VCaP (cell line): ENCODE results near the gene RAB14.
A peak's percentile ranks its signal among the peaks of the same experiment; 100 is the strongest.

Experiments
- H3K27ac ChIP-seq: fragments of 450-650 bp; 2 replicates; pipeline ENCODE4 v1.5.1; 2017
- TF ChIP-seq, protein P1 (sequence below): fragments of 450-650 bp; conservative IDR thresholded peaks from 2 replicates; pipeline ENCODE4 v1.5.1; 2017; ENCODE audit warnings: mild to moderate bottlenecking, moderate library complexity

Gene RAB14

DNA sequence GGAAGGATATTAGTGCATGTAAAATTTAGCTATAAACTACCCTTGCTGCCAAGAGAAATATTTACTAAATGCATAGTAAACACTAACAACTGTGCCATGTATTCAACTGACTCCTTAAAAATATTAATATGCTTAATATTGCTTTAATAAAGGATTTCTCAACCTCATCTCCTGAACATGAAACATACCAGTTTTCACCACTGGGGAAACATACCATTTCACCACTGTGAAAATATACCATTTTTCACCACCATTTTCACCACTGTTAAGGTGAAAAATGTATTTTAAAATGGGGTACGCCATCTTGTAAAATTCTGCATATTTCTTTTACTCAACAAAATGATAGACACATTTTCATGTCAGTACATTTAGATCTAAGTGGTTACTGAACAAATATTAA lies 4.5 kb downstream of the RAB14 start:
- H3K27ac ChIP-seq = peak overlapping the region; percentile 18; the same call in 1 of the 2 replicates
- TF ChIP-seq, protein P1, sequence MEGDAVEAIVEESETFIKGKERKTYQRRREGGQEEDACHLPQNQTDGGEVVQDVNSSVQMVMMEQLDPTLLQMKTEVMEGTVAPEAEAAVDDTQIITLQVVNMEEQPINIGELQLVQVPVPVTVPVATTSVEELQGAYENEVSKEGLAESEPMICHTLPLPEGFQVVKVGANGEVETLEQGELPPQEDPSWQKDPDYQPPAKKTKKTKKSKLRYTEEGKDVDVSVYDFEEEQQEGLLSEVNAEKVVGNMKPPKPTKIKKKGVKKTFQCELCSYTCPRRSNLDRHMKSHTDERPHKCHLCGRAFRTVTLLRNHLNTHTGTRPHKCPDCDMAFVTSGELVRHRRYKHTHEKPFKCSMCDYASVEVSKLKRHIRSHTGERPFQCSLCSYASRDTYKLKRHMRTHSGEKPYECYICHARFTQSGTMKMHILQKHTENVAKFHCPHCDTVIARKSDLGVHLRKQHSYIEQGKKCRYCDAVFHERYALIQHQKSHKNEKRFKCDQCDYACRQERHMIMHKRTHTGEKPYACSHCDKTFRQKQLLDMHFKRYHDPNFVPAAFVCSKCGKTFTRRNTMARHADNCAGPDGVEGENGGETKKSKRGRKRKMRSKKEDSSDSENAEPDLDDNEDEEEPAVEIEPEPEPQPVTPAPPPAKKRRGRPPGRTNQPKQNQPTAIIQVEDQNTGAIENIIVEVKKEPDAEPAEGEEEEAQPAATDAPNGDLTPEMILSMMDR = peak; percentile 34

DNA sequence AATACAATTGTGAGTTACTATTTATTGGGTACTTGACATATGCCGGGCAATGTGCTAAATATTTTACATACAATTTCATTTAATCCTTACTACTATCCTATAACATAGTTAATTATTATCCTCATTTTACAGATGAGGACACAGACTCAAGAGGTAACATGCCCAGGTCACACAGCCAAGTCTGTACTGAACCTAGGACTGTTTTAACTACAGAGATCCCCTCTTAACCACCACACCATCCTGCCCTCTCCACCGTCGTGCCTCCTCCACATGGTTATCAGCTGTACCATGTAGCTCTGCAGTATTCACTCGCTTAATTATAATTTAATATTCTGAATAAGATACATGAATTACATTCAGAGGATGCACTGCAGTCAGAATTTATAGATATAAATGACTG lies 5.3 kb downstream of the RAB14 start:
- peak overlapping the region; percentile 18; the same call in 1 of the 2 replicates for H3K27ac ChIP-seq
- TF ChIP-seq, protein P1 = no peak

- TF ChIP-seq, protein P1 = no peak
- peak overlapping the region; percentile 18 for H3K27ac ChIP-seq
These were observed 6.9 kb downstream of the RAB14 start for GRCh38 chr9:121194730-121195129.

- H3K27ac ChIP-seq = no peak overlapping the region
- TF ChIP-seq, protein P1 = no peak
These were observed 8.6 kb downstream of the RAB14 start for GRCh38 chr9:121192959-121193640.

DNA sequence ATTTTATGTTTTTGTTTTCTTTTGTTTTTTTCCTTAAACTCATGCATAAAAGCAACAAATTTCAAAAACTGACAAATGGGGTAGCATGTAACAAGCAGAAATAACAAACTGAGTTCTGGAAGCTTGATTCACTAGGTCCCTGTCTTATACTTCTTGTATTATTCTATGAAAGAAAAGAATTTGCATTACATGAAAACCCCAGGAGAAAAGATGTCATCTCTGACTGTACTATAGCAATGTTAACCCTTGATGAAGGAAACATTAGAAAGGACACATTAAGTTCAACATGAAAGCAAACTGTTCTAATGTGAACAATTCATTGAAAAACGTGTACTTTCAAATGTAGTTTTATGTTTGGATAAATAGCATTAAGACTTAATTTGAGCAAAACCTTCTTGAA lies 9.2 kb downstream of the RAB14 start:
- TF ChIP-seq, protein P1 = no peak
- H3K27ac ChIP-seq = no peak overlapping the region

- TF ChIP-seq, protein P1 = no peak
- H3K27ac ChIP-seq = no peak overlapping the region
These were observed 10.4 kb downstream of the RAB14 start for GRCh38 chr9:121191235-121191634.

GRCh38 chr9:121189660-121190059 lies 12.0 kb downstream of the RAB14 start:
- TF ChIP-seq, protein P1 = no peak
- no peak overlapping the region for H3K27ac ChIP-seq
